Calu3 (cell line): ENCODE results near the gene DLGAP1. TPM values are rescaled to one million over a fixed set of nuclear protein-coding genes. Genes with fewer than 3 reads are reported as not detected.

Experiments
- BruUV-seq: library from RNA; stranded (reverse); fragments of 400-500 nt; replicated peaks from 2 replicates; lab custom pipeline; 2021; lab: Mats Ljungman, UMichigan
- CTCF ChIA-PET: fragments of 300-600 bp; sonication (Branson Sonifier 250); formaldehyde crosslinking; loops from one replicate; lab custom pipeline; 2022; ENCODE audit warnings: antibody characterized with exemption; lab: Charles Lee
- DNase-seq: peaks from one replicate; pipeline ENCODE4 v3.0.0; 2022
- H3K27ac Mint-ChIP-seq: one replicate; pipeline ENCODE4 v1.8.0; 2022; ENCODE audit warnings: mixed read lengths; ENCODE audit not compliant: unreplicated experiment
- H3K27me3 Mint-ChIP-seq: one replicate; pipeline ENCODE4 v1.8.0; 2022; ENCODE audit warnings: mixed read lengths; ENCODE audit not compliant: unreplicated experiment
- H3K36me3 Mint-ChIP-seq: one replicate; pipeline ENCODE4 v1.8.0; 2022; ENCODE audit warnings: mild to moderate bottlenecking, moderate library complexity, mixed read lengths; ENCODE audit not compliant: insufficient read depth, unreplicated experiment
- H3K4me1 Mint-ChIP-seq: one replicate; pipeline ENCODE4 v1.8.0; 2022; ENCODE audit warnings: mild to moderate bottlenecking, low read depth, mixed read lengths; ENCODE audit not compliant: unreplicated experiment
- H3K4me3 Mint-ChIP-seq: one replicate; pipeline ENCODE4 v1.8.0; 2022; ENCODE audit warnings: mild to moderate bottlenecking, low read depth, moderate library complexity, mixed read lengths; ENCODE audit not compliant: unreplicated experiment
- H3K9me3 Mint-ChIP-seq: one replicate; pipeline ENCODE4 v1.8.0; 2022; ENCODE audit warnings: low read depth, mixed read lengths; ENCODE audit not compliant: unreplicated experiment
- intact Hi-C: fragments of 100-400 bp; cut with micrococcal nuclease; formaldehyde crosslinking; loops from one replicate; pipeline ENCODE4 v1.10.0; 2022; ENCODE audit not compliant: unreplicated experiment
- total RNA-seq: library from RNA; stranded (reverse); gene quantifications from 2 replicates; pipeline ENCODE4 v1.2.3, GENCODE V29; 2022
- TF ChIP-seq, protein P1 (sequence below): fragments of 200-600 bp; IDR thresholded peaks from one replicate; pipeline ENCODE4 v1.8.0; 2022; ENCODE audit warnings: antibody characterized with exemption; ENCODE audit not compliant: unreplicated experiment

DLGAP1 gene
- total RNA-seq, 1 experiment from 2014 or later = 9.0 TPM

DNA sequence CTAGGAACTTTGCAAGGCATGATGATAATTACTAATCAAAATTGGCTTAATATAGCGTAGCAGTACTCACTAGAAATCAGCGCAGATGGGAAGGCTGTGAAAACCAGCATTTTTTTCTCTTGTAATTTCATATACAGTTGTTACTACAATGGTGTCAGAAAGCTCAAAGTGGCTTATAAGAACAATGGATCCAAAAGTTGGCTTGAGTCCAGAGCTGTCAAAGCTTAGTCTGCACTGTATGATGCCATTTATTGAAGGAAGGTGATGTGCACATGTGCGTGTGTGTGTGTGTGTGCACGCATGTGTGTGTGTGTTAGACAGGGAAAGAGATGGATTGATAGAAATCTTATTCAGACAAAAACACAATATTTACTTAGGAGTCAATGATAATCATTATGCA lies 663.9 kb downstream of the DLGAP1 start:
- no TSS peak for BruUV-seq
- H3K27me3 Mint-ChIP-seq = no peaks in the 10 kb centered on the region
- H3K4me3 Mint-ChIP-seq = no peak overlapping the region
- H3K4me1 Mint-ChIP-seq = peaks cover 56% of the 10 kb centered on the region
- no peak overlapping the region for H3K27ac Mint-ChIP-seq
- H3K36me3 Mint-ChIP-seq = peaks cover 11% of the 10 kb centered on the region
- CTCF ChIA-PET = interaction anchor here (0.6 kb wide), 1 partner anchor 42 kb away, joined by 3 read pairs; no protein-coding TSS in a partner anchor
- intact Hi-C loops = no loop called here
- DNase-seq = no peak
- TF ChIP-seq, protein P1, sequence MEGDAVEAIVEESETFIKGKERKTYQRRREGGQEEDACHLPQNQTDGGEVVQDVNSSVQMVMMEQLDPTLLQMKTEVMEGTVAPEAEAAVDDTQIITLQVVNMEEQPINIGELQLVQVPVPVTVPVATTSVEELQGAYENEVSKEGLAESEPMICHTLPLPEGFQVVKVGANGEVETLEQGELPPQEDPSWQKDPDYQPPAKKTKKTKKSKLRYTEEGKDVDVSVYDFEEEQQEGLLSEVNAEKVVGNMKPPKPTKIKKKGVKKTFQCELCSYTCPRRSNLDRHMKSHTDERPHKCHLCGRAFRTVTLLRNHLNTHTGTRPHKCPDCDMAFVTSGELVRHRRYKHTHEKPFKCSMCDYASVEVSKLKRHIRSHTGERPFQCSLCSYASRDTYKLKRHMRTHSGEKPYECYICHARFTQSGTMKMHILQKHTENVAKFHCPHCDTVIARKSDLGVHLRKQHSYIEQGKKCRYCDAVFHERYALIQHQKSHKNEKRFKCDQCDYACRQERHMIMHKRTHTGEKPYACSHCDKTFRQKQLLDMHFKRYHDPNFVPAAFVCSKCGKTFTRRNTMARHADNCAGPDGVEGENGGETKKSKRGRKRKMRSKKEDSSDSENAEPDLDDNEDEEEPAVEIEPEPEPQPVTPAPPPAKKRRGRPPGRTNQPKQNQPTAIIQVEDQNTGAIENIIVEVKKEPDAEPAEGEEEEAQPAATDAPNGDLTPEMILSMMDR = no peak
- H3K9me3 Mint-ChIP-seq = no peaks in the 10 kb centered on the region

GRCh38 chr18:3790703-3791102 lies 664.4 kb downstream of the DLGAP1 start:
- H3K27ac Mint-ChIP-seq = no peak overlapping the region
- CTCF ChIA-PET = interaction anchor here (0.6 kb wide), 1 partner anchor 43 kb away, joined by 3 read pairs; no protein-coding TSS in a partner anchor

GRCh38 chr18:3789525-3789924 lies 665.6 kb downstream of the DLGAP1 start:
- peaks cover 6% of the 10 kb centered on the region for H3K9me3 Mint-ChIP-seq
- H3K27ac Mint-ChIP-seq = no peak overlapping the region
- CTCF ChIA-PET = no interaction called here
- H3K4me1 Mint-ChIP-seq = peaks cover 48% of the 10 kb centered on the region
- no peaks in the 10 kb centered on the region for H3K27me3 Mint-ChIP-seq
- H3K4me3 Mint-ChIP-seq = no peak overlapping the region
- TF ChIP-seq, protein P1 = no peak
- peaks cover 11% of the 10 kb centered on the region for H3K36me3 Mint-ChIP-seq
- intact Hi-C loops = no loop called here
- BruUV-seq = no TSS peak
- DNase-seq = no peak

More at GRCh38 chr18:3790703-3791102, 664.4 kb downstream of the DLGAP1 start:
- DNase-seq = no peak
- Mint-ChIP-seq H3K4me1 (peaks cover 56% of the 10 kb centered on the region), H3K27me3 (no peaks in the 10 kb centered on the region), H3K36me3 (peaks cover 11% of the 10 kb centered on the region), H3K4me3 (no peak overlapping the region), H3K9me3 (no peaks in the 10 kb centered on the region)
- TF ChIP-seq, protein P1 = no peak
- intact Hi-C loops = no loop called here
- BruUV-seq = no TSS peak

GRCh38 chr18:3784949-3785348 lies 670.2 kb downstream of the DLGAP1 start:
- CTCF ChIA-PET = no interaction called here
- intact Hi-C loops = no loop called here

More at GRCh38 chr18:3784949-3785348, 670.2 kb downstream of the DLGAP1 start:
- H3K4me1 Mint-ChIP-seq = peaks cover 31% of the 10 kb centered on the region
- H3K36me3 Mint-ChIP-seq = peaks cover 11% of the 10 kb centered on the region
- BruUV-seq = no TSS peak
- TF ChIP-seq, protein P1 = no peak
- H3K9me3 Mint-ChIP-seq = peaks cover 12% of the 10 kb centered on the region
- no peak overlapping the region for H3K27ac Mint-ChIP-seq
- DNase-seq = no peak
- no peak overlapping the region for H3K4me3 Mint-ChIP-seq
- H3K27me3 Mint-ChIP-seq = no peaks in the 10 kb centered on the region
